Left lobe of liver (tissue), 2 donors: Measurements from ENCODE around the gene TRIM17. TPM values are rescaled to one million over a fixed set of nuclear protein-coding genes. Genes with fewer than 3 reads are reported as not detected.
"Not testable (repeated sequence)": the region's sequence is repeated elsewhere in the genome, so short reads cannot be mapped to it uniquely, and the experiment has no call there.

ENCODE experiments used
- ATAC-seq: fragments of 200-7000 bp; cut with Tn5 transposase; one replicate; pipeline ENCODE4 v1.9.1; 2020; ENCODE audit warnings: mild to moderate bottlenecking, moderate library complexity
- DNase-seq: peaks from one replicate; pipeline ENCODE4 v3.0.0-alpha.2; 2020; ENCODE audit warnings: low spot score
- total RNA-seq: library from RNA; stranded (reverse); gene quantifications from one replicate; pipeline ENCODE4 v1.2.1, GENCODE V29; 2021
- donor health status: DM: no; HTN: no; CAD: no; lungs with moderate emphysema.
- donor health status: DM: no; HTN: yes; CAD: no.

Gene TRIM17
- total RNA-seq, 1 donor from 2014 or later: not detected

GRCh38 chr1:228452194-228453021 is 35.7 kb upstream of the TRIM17 start:
- no peak for ATAC-seq
- no peak for DNase-seq

DNA sequence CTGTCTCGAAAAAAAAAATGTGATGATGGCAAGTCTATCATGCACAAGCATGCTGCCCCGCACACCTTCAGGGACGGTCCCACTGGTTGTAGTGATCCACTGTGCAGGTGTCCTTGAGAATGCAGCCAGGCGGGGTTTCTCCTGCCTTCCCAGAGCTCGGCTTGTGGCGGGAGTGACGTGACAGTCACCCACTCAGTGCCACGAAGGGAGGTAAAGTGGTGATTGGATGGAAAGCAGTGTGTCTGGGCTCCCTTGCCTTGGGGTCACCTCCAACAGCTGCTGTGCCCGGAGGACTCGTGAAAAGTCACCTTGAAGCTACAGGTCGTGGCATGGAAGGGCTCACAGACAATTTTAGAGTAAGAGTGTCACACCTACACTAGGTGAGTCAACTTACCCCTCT is 33.5 kb upstream of the TRIM17 start:
- ATAC-seq (no peak), DNase-seq (no peak)

GRCh38 chr1:228448372-228448771 is 31.7 kb upstream of the TRIM17 start:
- ATAC-seq: no peak
- DNase-seq: no peak

- ATAC-seq: no peak
Observed at GRCh38 chr1:228446852-228447251, 30.2 kb upstream of the TRIM17 start.

GRCh38 chr1:228445843-228446650 is 29.4 kb upstream of the TRIM17 start:
- ATAC-seq (peak; percentile 52), DNase-seq (no peak)

More at GRCh38 chr1:228446852-228447251, 30.2 kb upstream of the TRIM17 start:
- DNase-seq: no peak

DNA sequence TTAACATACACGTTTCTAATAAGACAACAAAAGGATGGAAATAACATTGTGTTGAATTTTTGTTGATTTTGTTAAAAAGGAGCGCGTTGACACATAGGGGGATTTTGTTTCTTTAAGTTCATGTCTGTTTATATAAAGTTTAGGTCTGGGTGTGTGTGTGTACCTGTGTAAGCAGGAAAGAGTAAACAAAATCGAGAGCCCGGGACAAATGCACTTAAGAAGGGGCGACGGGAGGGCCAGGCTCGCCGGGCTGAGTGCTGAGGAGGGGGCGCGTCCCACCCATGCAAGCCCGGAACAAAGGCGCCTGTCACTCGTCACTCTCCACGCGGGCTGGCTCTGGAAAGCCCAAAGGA is 28.8 kb upstream of the TRIM17 start:
- DNase-seq: no peak
- no peak for ATAC-seq

- ATAC-seq (no peak), DNase-seq (no peak)
Observed at GRCh38 chr1:228443395-228443794, 26.7 kb upstream of the TRIM17 start.

GRCh38 chr1:228440761-228441500 is 24.3 kb upstream of the TRIM17 start:
- no peak for ATAC-seq

GRCh38 chr1:228438266-228438665 is 21.6 kb upstream of the TRIM17 start:
- DNase-seq: no peak
- no peak for ATAC-seq

More at GRCh38 chr1:228440761-228441500, 24.3 kb upstream of the TRIM17 start:
- DNase-seq: no peak

DNA sequence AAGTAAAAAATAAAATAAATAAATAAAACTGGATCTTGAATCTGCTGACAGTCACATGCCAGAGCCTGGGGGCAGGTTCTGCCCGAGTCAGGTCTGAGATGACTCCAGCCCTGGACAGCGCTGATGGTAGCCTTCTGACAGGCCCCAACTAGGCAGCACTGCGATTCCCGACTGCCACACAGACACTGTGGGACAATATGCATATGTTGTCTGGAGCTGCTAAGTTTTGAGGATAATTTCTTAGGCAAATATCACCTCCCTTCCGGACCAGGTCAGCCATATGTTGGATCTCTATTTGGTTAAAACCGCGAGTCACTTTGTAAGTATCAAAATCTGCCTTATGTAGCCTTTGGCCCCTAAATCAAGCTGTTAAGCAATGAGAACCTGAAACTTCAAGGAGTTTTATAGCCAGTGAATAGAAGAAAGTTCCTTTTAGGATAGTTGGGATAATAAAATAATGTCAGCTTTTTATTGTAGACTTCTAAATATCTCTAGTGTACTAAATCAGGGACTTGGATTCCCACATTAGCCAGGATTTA is 20.8 kb upstream of the TRIM17 start:
- DNase-seq: no peak
- ATAC-seq: no peak

- no peak for DNase-seq
- ATAC-seq: no peak
Observed at GRCh38 chr1:228434689-228435088, 18.0 kb upstream of the TRIM17 start.

GRCh38 chr1:228433337-228434053 is 16.8 kb upstream of the TRIM17 start:
- not testable (repeated sequence) for ATAC-seq, DNase-seq

DNA sequence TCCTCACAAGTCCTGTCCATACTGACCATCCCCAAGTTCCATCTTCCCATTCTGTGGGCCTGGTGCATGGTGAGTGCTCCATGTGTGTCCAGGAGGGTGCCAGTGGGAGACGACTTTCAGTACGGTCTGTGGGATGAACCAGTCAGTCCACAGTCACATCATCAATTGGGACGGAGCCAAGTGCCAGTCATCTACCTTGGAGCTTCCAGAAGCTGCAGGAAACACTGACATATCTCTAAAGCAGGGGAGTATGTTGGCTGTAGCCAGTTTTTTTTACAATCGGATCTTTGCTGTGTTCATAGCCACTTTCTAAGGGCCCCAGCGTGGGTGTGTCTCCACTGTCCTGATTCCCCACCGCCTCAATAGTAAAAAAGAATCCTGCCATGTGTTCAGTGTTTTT is 13.6 kb upstream of the TRIM17 start:
- ATAC-seq: no peak
- no peak for DNase-seq

- no peak for DNase-seq
- no peak for ATAC-seq
Observed at GRCh38 chr1:228429698-228430097, 13.0 kb upstream of the TRIM17 start.

DNA sequence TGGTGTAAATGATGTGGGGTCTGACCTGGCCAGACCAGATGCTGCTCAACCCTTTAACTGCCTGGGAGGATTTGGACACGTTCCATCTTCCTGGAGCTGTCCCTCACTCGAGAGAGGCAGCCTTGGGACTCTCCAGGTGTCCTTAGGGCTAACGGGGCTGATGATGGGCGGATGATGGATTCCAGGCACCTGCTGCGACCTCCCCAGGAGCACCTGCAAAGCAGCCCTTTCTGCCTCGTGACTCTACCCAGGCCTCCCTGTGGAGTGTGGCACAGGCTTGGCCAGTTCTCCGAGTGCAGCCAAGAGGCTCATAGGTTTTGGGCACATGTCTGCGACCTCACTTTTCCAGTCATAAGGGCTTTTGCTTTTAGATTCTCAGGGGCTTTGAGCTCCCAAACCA is 12.3 kb upstream of the TRIM17 start:
- ATAC-seq: no peak
- no peak for DNase-seq

DNA sequence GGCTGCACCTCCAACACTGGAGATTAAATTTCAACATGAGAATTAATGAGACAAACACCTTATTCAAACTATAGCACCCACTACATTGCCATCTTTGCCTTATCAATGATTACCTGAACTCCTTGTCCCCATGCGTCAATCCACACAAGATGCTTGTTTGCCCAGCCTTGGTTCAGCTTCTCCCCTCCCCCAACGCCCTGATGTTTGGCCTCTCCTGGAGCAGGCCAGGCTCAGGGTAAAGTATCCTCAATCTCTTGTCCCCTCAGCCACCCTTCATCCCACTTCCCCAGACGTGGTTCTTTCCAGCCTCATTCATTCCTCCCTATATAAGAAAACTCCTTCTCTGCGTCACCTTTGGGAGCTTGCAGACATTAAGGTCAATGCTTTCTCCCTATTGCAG is 11.8 kb upstream of the TRIM17 start:
- DNase-seq: no peak
- no peak for ATAC-seq

DNA sequence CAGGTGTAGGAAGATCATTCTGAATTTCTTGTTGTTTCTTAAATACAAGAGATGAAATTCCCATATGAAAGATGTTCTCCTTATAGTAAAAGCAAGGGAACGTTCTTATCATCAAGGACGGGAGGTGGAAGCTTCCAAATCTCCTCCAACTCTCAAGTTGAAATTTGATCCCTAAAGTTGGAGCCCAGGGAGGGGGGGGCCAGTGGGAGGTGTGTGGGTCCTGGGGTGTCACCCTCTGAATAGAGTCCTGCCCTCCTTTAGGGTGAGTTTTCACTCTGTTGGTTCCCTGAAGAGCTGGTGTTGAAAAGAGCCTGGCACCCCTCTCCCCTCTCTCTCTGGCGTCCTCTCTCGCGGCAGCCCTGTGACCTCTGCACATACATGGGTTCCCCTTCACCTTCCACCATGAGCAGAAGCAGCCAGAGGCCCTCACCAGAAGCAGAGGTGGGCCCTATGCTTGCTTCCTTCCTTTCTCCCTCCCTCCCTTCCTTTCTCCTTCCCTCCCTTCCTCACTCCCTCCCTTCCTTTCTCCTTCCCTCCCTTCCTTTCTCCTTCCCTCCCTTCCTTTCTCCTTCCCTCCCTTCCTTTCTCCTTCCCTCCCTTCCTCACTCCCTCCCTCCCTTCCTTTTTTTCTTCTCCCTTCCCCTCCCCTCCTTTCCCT is 10.0 kb upstream of the TRIM17 start:
- ATAC-seq: no peak
- no peak for DNase-seq

- DNase-seq (no peak), ATAC-seq (no peak)
Observed at GRCh38 chr1:228424685-228425660, 8.3 kb upstream of the TRIM17 start.
